Keratinocyte (primary cell): ENCODE results near the gene TCF7.

Source experiments
- CTCF ChIP-seq, 3 experiments: IDR thresholded peaks in 1 of 3; conservative IDR thresholded peaks in 1 of 3; optimal IDR thresholded peaks in 1 of 3; 2 replicates in 2 of 3; 3 replicates in 1 of 3; pipeline versions ENCODE3 to v1.5.1; 2011; ENCODE audit warnings: low read length in 3 of 3, mild to moderate bottlenecking in 3 of 3, moderate library complexity in 2 of 3, control low read depth in 1 of 3, inconsistent platforms in 1 of 3; ENCODE audit not compliant: insufficient read depth in 2 of 3; ENCODE audit errors: extremely low read depth in 1 of 3
- EZH2 ChIP-seq: IDR thresholded peaks from one replicate; pipeline ENCODE4 v1.6.1; 2012; ENCODE audit warnings: inconsistent platforms, mild to moderate bottlenecking, low read length, moderate library complexity

- no peak for TF ChIP-seq CTCF (optimal IDR thresholded peaks at IDR 0.05 in 1 of 3, IDR thresholded peaks at IDR 0.05 in 1 of 3, conservative IDR thresholded peaks at IDR 0.05 in 1 of 3; ENCODE audit: extremely low read depth in 1 of 3, insufficient read depth in 2 of 3, low read length in 3 of 3)
- TF ChIP-seq EZH2: no peak
These were observed 69.0 kb downstream of the TCF7 start for GRCh38 chr5:134183481-134183880.
